ENCODE results near the gene SLC22A5.

Gene SLC22A5

GRCh38 chr5:132369474-132370180, at the start of gene SLC22A5:
SLC22A5 (plus strand) TSS chr5:132369710; CDS start chr5:132369973, 263 bp downstream.
- peak; percentile 66 for DNase-seq

GRCh38 chr5:132319975-132320374, 49.5 kb upstream of the SLC22A5 start:
- DNase-seq, result no peak

DNA sequence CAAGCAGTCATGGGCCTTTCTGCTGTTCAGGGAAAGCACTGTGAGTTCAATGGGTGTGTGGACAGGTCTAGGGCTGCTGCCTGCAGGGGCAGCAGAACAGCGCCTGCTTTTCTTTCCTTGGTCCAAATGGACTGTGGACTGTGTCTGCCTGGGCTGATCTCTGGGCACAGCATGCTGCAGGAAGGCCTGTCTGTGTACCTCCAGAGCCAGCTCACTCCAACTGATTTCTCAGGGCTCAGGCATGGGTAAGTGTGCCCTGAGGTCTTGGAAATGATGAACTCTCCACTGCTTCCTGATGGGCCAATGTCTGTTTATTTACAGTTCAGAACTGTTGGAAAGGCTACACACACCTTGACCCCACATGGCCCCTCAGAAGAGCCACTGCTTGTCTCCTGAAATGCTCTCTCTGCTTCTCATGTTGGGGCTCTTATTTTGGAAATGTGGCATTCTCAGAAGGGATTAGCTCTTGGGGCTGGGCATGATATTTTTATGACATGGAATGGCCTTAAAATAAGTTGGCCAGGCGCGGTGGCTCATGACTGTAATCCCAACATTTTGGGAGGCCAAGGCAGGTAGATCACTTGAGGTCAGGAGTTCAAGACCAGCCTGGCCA, 48.3 kb upstream of the SLC22A5 start:
- no peak for DNase-seq

- DNase-seq, result no peak
Observed at GRCh38 chr5:132322266-132322665, 47.2 kb upstream of the SLC22A5 start.

GRCh38 chr5:132323202-132323601, 46.3 kb upstream of the SLC22A5 start:
- no peak for DNase-seq

DNA sequence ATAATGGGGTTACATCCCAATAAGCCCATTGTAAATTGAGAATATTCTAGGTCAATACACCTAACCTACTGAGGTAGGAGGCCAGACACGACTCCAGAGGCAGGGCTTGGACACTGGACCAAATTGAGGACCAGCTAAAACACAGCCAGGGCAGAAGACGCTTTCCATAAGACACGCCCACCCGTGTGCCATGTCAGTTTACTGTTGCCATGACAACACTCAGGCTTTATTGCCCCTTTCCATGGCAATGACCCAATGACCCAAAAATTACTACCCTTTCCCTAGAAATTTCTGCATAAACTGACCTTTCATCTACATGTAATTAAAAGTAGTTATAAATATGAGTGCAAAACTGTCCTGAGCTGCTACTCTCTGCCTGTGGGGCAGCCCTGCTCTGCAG, 43.8 kb upstream of the SLC22A5 start:
- no peak for DNase-seq

- no peak for DNase-seq
Observed at GRCh38 chr5:132327252-132327955, 42.1 kb upstream of the SLC22A5 start.

DNA sequence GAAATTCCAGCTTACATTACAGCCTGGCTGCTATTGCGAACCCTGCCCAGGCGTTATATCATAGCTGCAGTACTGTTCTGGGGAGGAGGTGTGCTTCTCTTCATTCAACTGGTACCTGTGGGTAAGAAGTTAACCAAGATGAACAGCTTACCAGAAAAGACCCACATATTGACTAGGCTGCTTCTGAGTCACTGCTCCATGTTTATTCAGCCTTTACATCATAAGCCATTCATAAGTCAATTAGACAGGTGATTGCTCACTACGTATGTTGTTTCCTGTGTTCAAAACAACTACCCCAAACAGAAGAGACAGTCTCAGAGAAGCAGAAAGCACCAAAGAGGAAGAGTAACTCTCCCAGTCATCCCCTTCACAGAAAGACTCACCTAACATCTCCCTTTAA, 34.7 kb upstream of the SLC22A5 start:
- DNase-seq, result no peak

- no peak for DNase-seq
Observed at GRCh38 chr5:132335402-132335801, 34.1 kb upstream of the SLC22A5 start.

DNA sequence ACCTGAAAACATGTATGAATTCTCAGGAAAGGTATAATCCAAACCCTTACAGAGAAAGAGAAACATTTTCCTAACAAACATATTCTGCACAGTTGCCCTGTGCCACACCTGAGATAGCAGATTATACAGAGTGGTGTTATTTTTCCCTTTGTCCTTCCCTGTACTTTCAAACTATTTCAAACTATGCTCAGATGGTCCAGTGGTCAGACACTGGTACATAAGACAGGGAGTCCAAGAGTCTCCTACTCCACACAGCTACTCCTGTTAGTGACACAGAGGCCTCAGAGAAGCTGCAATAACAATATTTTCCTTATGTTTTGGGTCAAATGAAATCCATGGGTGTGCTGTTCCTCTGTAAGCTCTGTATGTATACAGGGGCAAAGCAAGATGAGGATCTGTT, 30.0 kb upstream of the SLC22A5 start:
- no peak for DNase-seq

- DNase-seq, result no peak
Observed at GRCh38 chr5:132342291-132343180, 27.0 kb upstream of the SLC22A5 start.

GRCh38 chr5:132344775-132345514, 24.6 kb upstream of the SLC22A5 start:
- no peak for DNase-seq

DNA sequence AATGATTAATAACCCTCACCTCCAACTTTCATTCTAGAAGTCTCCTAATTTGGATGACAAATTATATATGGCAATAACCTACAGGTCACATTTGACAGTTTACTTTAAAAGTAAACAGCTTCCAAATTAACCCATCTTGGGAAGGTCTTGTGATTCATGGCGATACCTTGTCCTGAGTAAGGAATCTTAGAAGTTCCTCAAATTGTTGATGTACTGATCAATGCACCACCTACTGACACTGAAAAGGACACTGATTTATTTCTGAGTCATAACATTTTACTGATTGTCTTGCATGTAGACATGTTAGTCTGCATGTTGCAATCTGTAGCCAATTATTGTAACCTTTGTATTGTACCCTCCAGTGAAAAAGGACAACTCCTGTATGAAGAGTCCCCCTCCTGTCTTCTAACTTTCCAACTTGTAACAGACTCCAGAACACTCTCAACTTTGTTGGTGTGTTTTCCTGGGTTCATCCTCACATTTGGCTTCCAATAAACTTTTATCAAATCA, 16.0 kb upstream of the SLC22A5 start:
- DNase-seq, result no peak

- DNase-seq, result no peak
Observed at GRCh38 chr5:132354381-132355139, 14.9 kb upstream of the SLC22A5 start.

DNA sequence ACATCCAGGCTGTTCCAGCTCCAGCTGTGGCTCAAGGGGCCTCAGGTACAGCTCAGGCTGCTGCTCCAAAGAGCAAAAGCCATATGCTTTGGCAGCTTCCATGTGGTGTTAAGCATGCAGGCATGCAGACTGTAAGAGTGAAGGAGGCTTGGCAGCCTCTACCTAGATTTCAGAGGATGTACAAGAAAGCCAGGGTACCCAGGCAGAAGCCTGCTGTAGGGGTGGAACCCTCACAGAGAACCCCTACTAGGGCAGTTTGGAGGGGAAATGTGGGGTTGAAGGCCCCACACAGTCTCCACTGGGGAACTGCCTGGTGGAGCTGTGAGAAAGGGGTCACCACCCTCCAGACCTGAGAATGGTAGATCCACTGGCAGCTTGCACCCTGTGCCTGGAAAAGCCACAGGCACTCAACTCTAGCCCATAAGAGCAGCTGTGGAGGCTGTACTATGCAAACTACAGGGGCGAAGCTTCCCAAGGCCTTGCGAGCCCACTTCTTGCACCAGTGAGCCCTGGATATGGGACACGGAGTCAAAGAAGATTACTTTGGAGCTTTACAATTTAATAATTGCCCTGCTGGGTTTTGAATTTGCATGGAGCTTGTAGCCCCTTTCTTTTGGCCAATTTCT, 14.3 kb upstream of the SLC22A5 start:
- DNase-seq, result no peak

GRCh38 chr5:132358775-132359174, 10.7 kb upstream of the SLC22A5 start:
- no peak for DNase-seq

GRCh38 chr5:132362086-132362485, 7.4 kb upstream of the SLC22A5 start:
- DNase-seq, result no peak

- DNase-seq, result peak; percentile 24
Observed at GRCh38 chr5:132363431-132364112, 5.9 kb upstream of the SLC22A5 start.

- no peak for DNase-seq
Observed at GRCh38 chr5:132364319-132364718, 5.2 kb upstream of the SLC22A5 start.

- DNase-seq, result no peak
Observed at GRCh38 chr5:132365213-132365612, 4.3 kb upstream of the SLC22A5 start.
